Measurements from ENCODE around the gene PTPN22.

DNA sequence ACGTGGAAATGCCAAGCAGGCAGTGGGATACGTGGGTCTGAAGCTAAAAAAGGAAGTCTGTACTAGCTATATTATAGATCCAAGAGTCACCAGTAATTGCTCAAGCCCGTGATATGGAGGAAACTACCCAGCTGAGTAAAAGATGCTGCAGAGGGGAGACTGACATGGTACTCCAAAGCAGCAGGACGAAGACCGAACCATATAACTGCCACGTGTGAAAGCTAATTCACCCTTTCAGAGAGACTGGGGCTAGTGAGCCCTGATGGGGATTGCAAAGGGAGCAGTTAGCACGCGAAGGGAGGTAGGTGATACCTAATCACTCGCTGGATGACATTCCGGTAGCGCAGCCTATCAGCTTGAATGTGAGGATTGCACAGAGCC, 32.8 kb upstream of the PTPN22 start:
- TF ChIP-seq, protein P1, sequence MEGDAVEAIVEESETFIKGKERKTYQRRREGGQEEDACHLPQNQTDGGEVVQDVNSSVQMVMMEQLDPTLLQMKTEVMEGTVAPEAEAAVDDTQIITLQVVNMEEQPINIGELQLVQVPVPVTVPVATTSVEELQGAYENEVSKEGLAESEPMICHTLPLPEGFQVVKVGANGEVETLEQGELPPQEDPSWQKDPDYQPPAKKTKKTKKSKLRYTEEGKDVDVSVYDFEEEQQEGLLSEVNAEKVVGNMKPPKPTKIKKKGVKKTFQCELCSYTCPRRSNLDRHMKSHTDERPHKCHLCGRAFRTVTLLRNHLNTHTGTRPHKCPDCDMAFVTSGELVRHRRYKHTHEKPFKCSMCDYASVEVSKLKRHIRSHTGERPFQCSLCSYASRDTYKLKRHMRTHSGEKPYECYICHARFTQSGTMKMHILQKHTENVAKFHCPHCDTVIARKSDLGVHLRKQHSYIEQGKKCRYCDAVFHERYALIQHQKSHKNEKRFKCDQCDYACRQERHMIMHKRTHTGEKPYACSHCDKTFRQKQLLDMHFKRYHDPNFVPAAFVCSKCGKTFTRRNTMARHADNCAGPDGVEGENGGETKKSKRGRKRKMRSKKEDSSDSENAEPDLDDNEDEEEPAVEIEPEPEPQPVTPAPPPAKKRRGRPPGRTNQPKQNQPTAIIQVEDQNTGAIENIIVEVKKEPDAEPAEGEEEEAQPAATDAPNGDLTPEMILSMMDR (IDR thresholded peaks at IDR 0.05): no peak
- no peak for TF ChIP-seq ZFX (IDR thresholded peaks at IDR 0.05; ENCODE audit: borderline replicate concordance)

All from 22Rv1 (cell line).